Ishikawa (cell line): Measurements from ENCODE around the gene ARID2.
A peak's percentile ranks its signal among the peaks of the same experiment; 100 is the strongest.

Source experiments
- CEBPB ChIP-seq: IDR thresholded peaks from 2 replicates; pipeline ENCODE4 v1.6.1; 2012
- CREB1 ChIP-seq: IDR thresholded peaks from 2 replicates; pipeline ENCODE4 v1.6.1; 2012; ENCODE audit warnings: low read depth
- EGR1 ChIP-seq: IDR thresholded peaks from 2 replicates; pipeline ENCODE4 v1.6.1; 2012
- EP300 ChIP-seq: IDR thresholded peaks from 2 replicates; pipeline ENCODE4 v1.6.1; 2012; ENCODE audit warnings: borderline replicate concordance
- FOXM1 ChIP-seq: IDR thresholded peaks from 2 replicates; pipeline ENCODE4 v1.6.1; 2012; ENCODE audit warnings: low read depth, borderline replicate concordance
- NFIC ChIP-seq: IDR thresholded peaks from 2 replicates; pipeline ENCODE4 v1.6.1; 2012
- RAD21 ChIP-seq: IDR thresholded peaks from 2 replicates; pipeline ENCODE4 v1.6.1; 2012; ENCODE audit warnings: low read depth
- TAF1 ChIP-seq: IDR thresholded peaks from 2 replicates; pipeline ENCODE4 v1.6.1; 2012; ENCODE audit warnings: low read depth, mild to moderate bottlenecking
- TCF12 ChIP-seq: IDR thresholded peaks from 2 replicates; pipeline ENCODE4 v1.6.1; 2012; ENCODE audit warnings: low read depth
- TEAD4 ChIP-seq: IDR thresholded peaks from 2 replicates; pipeline ENCODE4 v1.6.1; 2012
- YY1 ChIP-seq: IDR thresholded peaks from 2 replicates; pipeline ENCODE4 v1.6.1; 2012; ENCODE audit warnings: low read depth
- ZBTB7A ChIP-seq: IDR thresholded peaks from 2 replicates; pipeline ENCODE4 v1.6.1; 2012; ENCODE audit warnings: low read depth
- TF ChIP-seq, protein P1 (sequence below): IDR thresholded peaks from 2 replicates; pipeline ENCODE4 v1.6.1; 2012; ENCODE audit warnings: low read depth, mild to moderate bottlenecking
- TF ChIP-seq, protein P2 (sequence below): IDR thresholded peaks from 2 replicates; pipeline ENCODE4 v1.6.1; 2012
- TF ChIP-seq, protein P3 (sequence below): IDR thresholded peaks from 2 replicates; pipeline ENCODE4 v1.6.1; 2012

The ARID2 gene

DNA sequence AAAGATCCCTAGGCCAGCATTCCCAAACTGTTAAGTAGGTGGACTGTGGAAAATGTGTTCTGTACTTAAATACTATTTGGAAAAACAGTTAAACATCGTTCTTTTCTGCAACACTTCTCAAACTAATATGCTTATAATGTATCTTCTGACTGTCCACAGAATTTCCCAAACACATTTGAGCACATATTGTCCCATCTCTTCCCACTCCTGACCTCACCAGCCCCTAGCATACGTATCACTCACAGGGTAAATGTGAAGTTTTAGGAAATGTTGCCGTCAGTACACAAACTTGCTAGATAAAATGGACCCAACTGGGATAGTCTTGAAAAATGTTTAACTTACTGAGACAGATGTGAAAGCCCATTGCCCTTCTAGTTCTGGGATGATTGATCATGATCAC is 27.7 kb downstream of the ARID2 start:
- TF ChIP-seq CREB1: no peak
- TF ChIP-seq EP300: no peak
- TF ChIP-seq, protein P1, sequence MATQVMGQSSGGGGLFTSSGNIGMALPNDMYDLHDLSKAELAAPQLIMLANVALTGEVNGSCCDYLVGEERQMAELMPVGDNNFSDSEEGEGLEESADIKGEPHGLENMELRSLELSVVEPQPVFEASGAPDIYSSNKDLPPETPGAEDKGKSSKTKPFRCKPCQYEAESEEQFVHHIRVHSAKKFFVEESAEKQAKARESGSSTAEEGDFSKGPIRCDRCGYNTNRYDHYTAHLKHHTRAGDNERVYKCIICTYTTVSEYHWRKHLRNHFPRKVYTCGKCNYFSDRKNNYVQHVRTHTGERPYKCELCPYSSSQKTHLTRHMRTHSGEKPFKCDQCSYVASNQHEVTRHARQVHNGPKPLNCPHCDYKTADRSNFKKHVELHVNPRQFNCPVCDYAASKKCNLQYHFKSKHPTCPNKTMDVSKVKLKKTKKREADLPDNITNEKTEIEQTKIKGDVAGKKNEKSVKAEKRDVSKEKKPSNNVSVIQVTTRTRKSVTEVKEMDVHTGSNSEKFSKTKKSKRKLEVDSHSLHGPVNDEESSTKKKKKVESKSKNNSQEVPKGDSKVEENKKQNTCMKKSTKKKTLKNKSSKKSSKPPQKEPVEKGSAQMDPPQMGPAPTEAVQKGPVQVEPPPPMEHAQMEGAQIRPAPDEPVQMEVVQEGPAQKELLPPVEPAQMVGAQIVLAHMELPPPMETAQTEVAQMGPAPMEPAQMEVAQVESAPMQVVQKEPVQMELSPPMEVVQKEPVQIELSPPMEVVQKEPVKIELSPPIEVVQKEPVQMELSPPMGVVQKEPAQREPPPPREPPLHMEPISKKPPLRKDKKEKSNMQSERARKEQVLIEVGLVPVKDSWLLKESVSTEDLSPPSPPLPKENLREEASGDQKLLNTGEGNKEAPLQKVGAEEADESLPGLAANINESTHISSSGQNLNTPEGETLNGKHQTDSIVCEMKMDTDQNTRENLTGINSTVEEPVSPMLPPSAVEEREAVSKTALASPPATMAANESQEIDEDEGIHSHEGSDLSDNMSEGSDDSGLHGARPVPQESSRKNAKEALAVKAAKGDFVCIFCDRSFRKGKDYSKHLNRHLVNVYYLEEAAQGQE: no peak
- no peak for TF ChIP-seq TAF1
- no peak for TF ChIP-seq NFIC
- TF ChIP-seq FOXM1: no peak
- no peak for TF ChIP-seq RAD21
- no peak for TF ChIP-seq ZBTB7A

DNA sequence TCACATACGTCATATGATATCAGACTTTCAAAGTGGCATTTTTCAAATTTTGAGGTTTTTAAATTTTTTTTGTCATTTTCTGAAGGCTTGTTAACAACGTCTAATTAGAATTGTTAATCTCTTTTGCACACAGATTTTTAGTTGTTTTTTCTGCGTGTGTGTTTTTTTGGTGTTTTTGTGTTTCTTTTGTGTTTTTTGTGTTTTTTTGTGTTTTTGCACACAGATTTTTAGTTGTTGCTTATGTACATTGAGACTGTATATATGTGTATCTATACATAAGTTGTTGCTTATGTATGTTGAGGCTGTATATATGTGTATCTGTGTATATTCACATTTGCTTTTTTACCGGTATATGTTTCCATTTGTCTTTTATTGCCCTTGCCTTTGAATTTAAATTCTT is 30.8 kb downstream of the ARID2 start:
- TF ChIP-seq EGR1 (no peak), EP300 (no peak), CREB1 (no peak), CEBPB (no peak)
- TF ChIP-seq, protein P2, sequence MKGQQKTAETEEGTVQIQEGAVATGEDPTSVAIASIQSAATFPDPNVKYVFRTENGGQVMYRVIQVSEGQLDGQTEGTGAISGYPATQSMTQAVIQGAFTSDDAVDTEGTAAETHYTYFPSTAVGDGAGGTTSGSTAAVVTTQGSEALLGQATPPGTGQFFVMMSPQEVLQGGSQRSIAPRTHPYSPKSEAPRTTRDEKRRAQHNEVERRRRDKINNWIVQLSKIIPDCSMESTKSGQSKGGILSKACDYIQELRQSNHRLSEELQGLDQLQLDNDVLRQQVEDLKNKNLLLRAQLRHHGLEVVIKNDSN: no peak
- TF ChIP-seq, protein P3, sequence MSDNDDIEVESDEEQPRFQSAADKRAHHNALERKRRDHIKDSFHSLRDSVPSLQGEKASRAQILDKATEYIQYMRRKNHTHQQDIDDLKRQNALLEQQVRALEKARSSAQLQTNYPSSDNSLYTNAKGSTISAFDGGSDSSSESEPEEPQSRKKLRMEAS: no peak
- TF ChIP-seq, protein P1: no peak

DNA sequence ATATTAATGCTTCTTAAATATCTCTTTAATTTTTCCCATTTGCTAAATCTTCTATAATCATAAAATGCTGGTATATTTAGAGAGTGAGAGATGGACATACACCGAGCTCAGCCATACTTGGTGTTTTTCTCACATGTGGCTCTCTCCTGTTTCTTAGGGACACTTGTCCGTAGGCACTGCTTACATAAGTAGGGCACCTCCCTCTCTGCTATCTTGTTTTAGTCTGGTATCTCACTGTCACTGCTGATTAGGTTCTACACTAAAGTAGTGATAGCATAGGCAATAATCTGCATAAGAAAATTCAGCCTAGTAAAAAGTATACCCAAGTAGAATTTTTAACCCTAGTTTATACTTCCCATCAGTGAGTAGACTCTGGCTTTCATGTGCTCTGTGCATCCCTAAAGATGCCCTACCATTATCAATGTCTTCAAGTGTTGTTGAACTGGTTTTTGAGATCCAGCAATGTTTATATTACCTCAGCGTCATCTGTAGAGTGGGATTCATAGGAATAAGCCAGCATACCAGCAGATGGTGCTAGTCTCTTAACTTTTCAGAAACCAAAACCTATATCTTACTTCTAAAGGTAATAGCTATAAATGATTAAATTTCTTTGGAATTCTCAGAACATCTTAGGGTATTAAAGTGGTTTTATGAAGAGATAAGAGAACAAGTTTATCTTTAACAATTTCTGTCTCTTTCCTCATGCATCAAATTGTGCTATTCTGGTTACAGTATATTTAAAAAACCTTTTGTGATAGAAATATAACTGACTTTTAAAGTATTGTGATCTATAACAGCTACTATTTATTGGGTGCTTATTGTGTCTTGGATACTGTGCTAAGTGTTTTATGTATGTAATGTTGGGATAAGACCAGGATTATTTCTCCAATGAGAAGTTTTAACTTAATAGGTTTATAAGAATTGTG is 32.9 kb downstream of the ARID2 start:
- TF ChIP-seq RAD21 (peak; percentile 57), TCF12 (no peak), CREB1 (no peak), YY1 (no peak), EGR1 (no peak)

DNA sequence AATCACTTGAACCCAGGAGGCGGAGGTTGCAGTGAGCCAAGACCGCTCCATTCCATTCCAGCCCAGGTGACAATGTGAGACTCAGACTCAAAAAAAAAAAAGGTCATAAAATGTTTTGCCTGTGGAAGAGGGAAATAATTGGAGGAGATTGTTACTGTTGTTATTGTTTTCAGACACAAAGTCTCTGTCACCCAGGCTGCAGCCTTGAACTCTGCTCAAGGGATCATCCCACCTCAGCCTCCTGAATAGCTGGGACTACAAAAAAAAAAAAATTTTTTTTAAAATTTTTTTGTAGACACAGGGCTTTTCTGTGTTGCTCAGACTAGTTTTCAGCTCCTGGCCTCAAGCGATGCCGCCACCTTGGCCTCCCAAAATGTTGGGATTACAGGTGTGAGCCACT is 33.9 kb downstream of the ARID2 start:
- TF ChIP-seq RAD21: no peak

DNA sequence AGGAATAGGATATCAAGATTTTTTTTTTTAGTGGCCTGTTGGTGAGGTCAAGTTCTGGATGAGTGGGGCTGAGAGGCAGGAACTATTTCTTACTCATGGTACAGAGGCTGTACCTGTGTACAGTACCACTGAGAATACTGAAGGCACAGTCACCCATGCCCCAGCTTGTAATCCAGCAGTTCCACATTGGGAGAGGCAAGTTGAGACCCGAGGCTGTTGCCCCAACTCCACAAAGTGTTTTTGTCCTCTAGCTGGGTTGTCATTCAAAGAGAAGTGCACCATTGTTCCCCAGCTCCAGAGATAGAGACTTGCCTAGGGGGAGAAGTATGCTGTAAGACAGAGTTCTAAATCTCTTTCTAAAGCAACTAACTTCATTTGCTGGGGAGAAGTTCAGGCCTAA is 38.7 kb downstream of the ARID2 start:
- TF ChIP-seq TEAD4 (no peak), CREB1 (no peak), TAF1 (no peak), TCF12 (no peak), YY1 (no peak)

DNA sequence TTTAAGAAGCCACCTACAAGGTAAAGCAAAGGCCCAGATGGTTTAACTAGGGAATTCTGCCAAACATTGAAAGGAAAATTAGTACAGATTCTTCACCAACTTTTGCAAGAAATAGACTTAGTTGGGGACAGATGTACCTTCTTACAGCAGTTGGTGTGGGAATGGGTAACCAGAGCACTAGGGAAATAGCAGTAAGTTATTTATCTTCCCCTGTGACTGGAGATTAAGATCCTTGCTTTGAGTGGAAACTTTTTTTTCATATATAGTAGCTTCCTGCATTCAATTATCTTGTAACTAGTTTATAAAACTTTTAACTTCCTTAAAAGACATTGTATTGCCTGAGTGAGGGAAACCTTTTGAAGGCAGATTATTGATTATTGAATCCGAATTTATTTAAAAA is 44.2 kb downstream of the ARID2 start:
- TF ChIP-seq YY1 (no peak), TAF1 (no peak), EP300 (no peak), CEBPB (no peak), TCF12 (no peak), ZBTB7A (no peak), TEAD4 (no peak), FOXM1 (no peak), NFIC (no peak)
- TF ChIP-seq, protein P3: no peak
- TF ChIP-seq, protein P1: no peak
